HEK293T (cell line): ENCODE data around the gene GALNT14.

Source experiments
- ARNT ChIP-seq: fragments of 450-650 bp; IDR thresholded peaks from 2 replicates; pipeline ENCODE4 v1.6.1; 2017; ENCODE audit warnings: mild to moderate bottlenecking
- ELF4 ChIP-seq: fragments of 450-650 bp; IDR thresholded peaks from 2 replicates; pipeline ENCODE4 v1.6.1; 2017; ENCODE audit warnings: antibody characterized with exemption
- SP1 ChIP-seq: fragments of 450-650 bp; IDR thresholded peaks from 2 replicates; pipeline ENCODE4 v1.6.1; 2017
- SUZ12 ChIP-seq: fragments of 450-650 bp; IDR thresholded peaks from 2 replicates; pipeline ENCODE4 v1.6.1; 2016; ENCODE audit warnings: mild to moderate bottlenecking

DNA sequence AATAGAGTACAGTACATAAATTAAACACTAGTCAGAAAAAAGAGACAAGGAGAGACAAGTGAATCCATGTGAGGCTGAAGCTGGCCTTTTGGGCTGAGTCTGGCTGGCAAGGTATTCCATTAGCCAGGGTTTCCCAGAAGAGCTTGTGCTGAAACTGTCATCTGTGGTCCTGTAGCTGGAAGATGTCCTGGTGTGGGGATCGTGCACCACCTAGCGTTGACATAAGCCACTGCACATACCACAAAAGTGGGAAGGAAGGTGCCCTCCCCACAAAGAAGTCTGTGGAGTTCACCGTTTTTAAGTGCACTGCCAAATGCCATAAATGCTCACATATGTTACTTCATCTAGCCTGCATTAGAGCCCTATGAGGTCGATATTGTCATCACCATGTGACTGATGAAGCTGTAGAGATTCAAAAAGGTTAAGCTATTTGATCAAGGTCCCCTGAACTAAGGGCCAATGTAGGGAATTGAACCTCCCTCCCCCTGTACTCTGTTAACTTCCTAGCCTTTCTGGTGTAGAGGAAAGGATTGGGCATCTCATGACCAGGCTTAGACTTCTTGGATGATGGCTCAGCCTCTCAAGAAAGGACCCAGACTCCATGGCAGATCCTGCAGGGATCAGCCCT is 31.9 kb upstream of the GALNT14 start:
- TF ChIP-seq ELF4 (no peak), ARNT (no peak), SP1 (no peak), SUZ12 (no peak)
